GM19043 (cell line): Measurements from ENCODE around the gene CD74.

Experiments used
- ATAC-seq: cut with Tn5 transposase; IDR thresholded peaks from one replicate; pipeline ENCODE4 v1.9.1; 2021; ENCODE audit warnings: low read depth; ENCODE audit not compliant: unreplicated experiment

The CD74 gene

DNA sequence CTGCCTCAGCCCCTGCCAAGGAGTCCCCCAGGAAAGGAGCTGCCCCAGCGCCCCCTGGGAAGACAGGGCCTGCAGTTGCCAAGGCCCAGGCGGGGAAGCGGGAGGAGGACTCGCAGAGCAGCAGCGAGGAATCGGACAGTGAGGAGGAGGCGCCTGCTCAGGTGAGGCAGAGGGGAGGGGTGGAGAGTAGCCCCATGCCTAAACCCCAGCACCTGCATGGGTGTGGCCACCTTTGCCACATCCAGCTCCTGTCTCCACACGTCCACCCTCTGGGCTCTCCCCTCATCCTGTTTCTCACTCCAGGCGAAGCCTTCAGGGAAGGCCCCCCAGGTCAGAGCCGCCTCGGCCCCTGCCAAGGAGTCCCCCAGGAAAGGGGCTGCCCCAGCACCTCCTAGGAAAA lies 38.1 kb downstream of the CD74 start:
- no peak for ATAC-seq

DNA sequence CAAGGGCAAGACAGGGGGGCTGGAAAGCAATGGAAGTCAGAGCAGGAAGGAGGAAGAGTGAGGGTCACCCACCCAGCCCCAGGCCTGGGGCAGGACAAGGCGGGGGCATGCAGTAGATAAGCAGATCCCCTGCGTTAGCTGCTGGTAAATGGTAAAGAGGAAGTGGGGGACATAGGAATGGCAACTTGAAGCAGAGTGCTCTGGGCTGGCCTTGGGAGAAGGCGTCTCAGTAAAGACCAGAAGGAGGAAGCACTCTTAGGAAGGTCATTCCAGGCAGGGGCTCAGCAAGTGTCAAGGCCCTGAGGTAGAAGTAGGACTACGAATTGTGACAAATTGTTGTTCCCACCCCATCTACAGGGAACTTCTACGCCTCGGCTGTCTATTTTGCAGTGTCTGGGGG lies 40.1 kb downstream of the CD74 start:
- ATAC-seq: no peak

DNA sequence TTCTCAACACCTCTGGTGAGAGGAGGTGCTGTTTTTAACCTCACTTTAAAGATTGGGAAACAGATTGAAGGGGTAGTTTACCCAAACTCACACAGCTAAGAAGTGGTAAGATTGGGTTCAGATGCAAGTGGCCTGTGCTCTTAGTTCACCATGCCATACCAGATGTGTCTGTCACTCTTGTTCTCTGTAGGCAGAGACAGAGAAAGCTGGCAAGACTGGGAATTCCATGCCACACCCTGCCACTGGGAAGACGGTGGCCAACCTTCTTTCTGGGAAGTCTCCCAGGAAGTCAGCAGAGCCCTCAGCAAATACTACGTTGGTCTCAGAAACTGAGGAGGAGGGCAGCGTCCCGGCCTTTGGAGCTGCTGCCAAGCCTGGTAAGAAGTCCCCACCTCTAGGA lies 44.2 kb downstream of the CD74 start:
- no peak for ATAC-seq

DNA sequence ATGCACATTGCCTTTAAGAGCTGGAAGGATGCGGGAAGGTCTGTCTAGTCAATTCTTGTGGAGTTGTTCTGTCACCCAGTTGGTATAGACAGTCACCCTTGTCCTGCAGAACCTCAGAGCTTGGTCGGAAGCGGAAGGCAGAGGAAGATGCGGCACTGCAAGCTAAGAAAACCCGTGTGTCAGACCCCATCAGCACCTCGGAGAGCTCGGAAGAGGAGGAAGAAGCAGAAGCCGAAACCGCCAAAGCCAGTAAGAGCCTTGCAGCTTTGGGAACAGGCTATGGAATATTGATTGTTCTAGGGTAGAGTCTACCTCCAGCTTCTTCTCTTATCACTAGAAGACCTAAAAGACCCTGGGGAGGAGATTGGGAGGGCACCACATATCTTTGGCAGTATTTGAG lies 48.7 kb downstream of the CD74 start:
- ATAC-seq: no peak

DNA sequence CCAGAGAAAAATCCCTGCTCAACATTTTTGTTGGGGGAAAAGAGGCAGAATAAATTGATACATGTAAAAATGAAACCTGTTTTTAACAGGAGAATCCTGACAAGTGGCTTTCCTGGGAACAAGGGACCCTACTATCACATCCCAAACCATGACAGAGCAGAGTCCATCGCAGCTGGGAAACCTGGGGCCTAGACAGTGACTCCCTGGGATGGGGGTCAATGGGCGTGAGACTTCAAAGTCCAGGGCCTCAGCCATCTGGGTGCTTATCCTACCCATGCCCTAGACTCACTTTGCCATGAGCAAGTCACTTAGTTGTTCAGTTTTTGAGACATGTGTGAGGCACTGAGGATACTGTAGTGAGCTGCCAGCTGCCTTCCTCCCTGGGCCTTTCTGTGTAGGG lies 49.5 kb downstream of the CD74 start:
- ATAC-seq: no peak

DNA sequence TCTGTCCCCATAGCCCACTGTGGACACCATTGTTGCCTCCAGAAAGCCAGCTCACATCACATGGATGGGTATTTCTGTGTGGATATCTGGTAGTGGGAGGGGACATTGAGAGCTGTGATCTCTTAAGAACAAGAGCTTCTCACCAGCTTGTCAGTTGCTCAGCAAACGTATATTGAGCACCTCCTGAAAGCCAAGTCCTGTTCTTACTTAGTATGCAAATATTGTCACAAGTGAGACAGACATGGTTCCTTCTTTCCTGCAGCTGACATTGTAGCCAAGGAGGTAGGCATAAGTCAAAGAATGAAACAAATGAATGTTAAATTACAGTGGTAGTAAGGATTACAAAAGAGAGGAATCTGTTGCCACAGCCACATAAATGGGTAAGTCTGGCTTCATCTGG lies 51.4 kb downstream of the CD74 start:
- ATAC-seq: no peak

DNA sequence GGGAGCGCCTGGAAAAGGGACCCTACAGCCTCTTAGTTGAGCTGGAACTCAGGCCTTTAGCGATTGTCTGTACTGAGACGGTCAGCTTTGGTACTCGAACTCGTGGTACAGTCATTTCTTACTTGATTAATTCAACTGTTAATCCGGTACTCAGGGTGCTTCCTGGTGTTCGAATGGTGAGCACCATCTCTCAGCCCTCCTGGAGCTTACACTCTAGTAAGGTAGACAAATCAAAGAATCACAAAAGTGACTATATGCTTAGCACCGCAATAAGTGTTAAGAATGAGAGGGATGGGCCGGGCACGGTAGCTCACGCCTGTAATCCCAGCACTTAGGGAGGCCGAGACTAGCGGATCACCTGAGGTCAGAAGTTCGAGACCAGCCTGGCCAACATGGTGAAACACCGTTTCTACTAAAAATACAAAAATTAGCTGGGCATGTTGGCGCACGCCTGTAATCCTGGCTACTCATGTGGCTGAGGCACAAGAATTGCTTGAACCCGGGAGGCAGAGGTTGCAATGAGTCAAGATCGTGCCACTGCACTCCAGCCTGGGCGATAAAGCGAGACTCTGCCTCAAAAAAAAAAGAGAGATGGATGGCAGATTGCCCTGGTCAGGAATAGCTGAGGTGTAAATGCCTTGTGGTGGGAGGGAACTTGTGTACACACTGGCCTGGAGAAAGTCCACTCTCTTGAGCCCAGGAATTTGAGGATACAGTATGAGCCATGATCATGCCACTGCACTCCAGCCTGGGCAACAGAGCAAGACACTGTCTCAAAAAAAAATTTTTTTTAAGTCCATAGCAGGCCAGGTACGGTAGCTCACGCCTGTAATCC lies 54.2 kb downstream of the CD74 start:
- ATAC-seq: no peak

DNA sequence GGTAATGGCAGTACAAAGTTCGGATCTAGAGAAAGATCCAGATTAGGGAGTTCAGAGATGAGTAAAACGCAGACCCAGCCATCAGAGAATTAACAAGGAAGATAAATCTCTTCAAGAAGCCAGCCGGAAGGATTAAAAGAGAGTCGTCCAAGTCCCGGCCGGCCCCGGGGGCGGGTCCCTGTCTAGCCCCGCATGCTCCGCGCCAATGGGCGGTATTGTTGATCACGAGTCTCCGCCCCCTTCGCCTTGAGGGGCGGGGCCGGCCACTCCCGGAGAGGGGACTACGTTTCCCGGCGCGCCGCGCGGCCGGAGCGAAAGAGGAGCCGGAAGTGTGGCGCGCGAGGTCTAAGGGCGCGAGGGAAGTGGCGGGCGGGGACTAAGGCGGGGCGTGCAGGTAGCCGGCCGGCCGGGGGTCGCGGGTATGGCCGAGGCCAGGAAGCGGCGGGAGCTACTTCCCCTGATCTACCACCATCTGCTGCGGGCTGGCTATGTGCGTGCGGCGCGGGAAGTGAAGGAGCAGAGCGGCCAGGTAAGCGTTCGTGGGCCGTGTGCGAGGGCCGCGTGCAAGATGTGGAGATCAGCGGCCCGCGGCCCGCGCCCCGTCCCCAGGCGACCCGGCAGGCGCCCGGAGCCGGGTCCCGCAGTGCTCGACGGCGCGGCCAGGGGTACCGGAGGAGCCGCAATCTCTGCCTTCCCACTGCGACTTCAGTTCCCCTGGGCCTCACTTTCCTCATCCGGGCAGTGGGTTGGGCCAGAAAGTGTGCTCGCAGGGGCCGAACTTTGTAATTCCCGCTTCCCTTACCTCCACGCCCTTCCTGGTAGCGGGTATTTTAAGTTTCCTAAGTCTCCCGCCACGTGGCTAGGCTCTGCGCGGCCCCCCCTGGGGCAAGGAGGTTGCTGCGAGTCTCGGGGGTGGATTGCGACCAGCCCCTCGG lies 55.1 kb downstream of the CD74 start, which contains the start of gene TCOF1:
Gene TCOF1 (plus strand): TSS at position 372 of the 935 bp plus-strand sequence. CDS start 50 bp downstream, at position 422.
- peak; percentile 96 for ATAC-seq

DNA sequence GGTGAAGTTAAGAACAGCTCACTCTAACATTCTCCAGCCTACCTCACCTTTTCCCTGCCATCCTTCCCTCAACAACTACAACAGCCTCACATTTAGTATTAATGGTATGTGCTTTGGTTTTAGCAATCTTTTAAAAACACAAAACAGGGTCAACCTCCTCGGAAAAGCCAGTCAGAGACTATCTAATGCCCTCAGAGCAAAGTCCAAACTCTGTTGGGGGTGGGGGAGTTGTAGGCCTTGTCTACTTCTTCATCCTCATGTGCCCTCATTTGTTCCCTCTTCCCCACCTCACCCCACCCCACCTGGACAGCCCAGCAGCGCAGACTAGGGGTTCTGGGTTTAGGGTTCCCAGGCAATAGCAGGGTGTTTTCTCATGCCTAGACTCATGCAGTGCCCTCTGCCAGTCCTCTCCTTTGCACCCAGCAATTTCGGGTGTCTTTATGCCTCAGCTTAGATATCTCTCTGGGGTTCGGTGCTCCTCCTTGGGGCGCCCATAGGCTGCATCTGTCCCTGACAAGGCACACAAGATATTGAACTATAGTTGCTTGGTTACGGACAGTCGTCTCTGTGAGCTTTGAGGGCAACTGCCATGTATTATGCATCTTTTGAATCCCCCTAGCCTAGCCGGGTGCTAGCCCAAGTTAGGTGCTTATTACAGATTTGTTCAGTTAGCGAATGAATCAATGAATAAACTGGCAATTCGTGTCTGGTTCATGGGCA lies 56.0 kb downstream of the CD74 start:
- no peak for ATAC-seq

DNA sequence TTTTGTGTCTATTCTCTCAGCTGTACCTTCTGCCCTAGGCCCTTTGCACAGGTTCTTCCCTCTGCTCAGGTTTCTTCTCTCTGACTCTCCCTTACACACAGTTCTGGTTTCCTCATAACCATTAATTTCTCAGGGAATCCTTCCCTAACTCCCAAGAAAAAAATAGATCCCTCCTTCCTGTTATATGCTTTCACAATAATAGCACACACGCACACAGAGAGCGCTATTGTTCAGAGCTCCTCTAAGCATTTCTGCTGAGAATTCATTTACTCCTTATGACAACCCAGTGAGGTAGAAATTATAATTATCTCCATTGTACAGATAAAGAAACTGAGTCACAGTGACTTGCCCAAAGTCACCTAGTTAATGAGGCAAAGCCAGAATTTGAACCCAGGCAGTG lies 56.9 kb downstream of the CD74 start:
- ATAC-seq: no peak

DNA sequence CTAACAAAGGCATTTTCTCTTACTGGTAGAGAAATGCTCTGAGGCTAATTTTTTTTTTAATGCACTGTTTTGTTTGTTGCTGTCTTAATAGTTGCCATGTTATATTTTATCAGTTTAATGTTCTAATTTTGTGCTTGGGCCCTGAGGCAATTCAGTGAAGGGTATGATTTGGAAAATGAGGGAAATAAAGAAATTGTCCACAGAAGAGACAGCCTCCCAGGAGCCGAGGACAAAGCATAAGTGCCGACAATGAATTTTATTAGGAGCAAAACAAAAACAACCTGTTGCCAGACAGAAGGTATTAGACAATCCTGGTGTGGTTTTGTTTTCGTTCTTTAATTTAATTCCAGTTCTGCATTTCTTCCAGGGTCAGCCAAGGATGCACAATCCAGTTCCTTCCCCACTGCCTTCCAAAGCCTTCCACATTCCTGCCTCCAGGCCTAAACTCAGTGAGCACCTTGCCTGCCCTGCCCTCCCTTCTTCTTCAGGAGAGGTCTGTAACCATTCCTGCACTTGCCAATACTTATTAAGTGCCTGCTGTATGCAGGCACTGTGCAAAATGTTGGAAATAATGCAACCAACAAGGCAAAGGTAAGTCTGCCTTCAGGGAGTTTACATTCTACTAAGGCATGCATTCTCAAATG lies 59.6 kb downstream of the CD74 start:
- no peak for ATAC-seq

DNA sequence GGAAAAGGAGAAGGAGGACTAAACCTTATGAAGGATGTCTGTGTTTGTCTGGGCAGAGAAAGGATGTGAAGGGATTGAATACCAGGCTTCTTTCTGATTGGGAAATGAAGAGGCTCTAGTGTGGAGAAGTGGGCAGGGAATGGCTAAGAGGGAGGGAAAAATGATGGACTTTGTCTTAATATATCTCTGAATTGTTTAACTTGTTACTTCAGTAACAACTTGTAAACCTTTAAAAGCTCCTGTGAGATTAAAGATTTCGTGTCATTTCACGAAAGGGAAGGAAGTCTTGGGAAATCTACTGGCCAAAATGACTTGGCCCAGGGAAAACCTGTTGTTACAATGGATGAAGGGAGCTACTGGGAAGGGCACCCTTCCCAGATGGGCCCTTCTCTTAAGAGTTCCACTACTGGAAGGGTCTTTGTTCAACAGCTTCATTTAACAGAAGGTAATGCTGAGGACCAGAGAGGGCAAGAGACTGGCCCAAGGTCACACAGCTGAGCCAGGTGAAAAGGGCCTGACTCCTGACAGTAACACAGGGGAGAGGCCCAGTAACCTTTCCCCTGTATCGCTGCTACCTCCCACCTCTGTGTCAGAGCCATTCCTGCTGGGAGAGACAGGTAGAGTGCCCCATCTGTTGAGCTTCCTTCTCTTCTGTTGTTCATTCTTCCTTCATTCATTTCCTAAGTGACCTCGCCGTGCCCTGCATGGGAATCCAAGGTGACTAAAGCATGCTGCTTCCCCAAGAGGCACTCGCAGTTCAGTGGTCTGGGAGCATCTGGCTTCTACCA lies 60.3 kb downstream of the CD74 start:
- no peak for ATAC-seq
